Mesendoderm (in vitro differentiated cells): ENCODE measurements around the gene NAXD.
"Not testable (repeated sequence)": the region's sequence is repeated elsewhere in the genome, so short reads cannot be mapped to it uniquely, and the experiment has no call there.

Source experiments
- DNase-seq: peaks from one replicate; pipeline ENCODE4 v3.0.0; 2013
- H2AK5ac ChIP-seq: 2 replicates; pipeline ENCODE4 v1.6.1; 2013; ENCODE audit warnings: low read length, inconsistent platforms
- H2BK120ac ChIP-seq: 2 replicates; pipeline ENCODE4 v1.6.1; 2013; ENCODE audit warnings: low read depth, mild to moderate bottlenecking, low read length, moderate library complexity, mixed read lengths
- H2BK15ac ChIP-seq: replicated peaks from 2 replicates; pipeline ENCODE4 v1.6.1; 2013; ENCODE audit warnings: low read depth, mild to moderate bottlenecking, moderate library complexity
- H2BK5ac ChIP-seq: 2 replicates; pipeline ENCODE4 v1.6.1; 2013; ENCODE audit warnings: low read length, inconsistent platforms
- H3K18ac ChIP-seq: 2 replicates; pipeline ENCODE4 v1.6.1; 2013; ENCODE audit warnings: mild to moderate bottlenecking, low read length, mixed read lengths
- H3K23ac ChIP-seq: one replicate; pipeline ENCODE4 v1.6.1; 2013; ENCODE audit warnings: low read length
- H3K27ac ChIP-seq: 2 replicates; pipeline ENCODE4 v1.5.1; 2013; ENCODE audit warnings: low read depth, mild to moderate bottlenecking, inconsistent platforms, low read length, moderate library complexity
- H3K27me3 ChIP-seq: 2 replicates; pipeline ENCODE4 v1.6.1; 2013; ENCODE audit warnings: low read length, control low read depth, mild to moderate bottlenecking, inconsistent platforms; ENCODE audit not compliant: insufficient read depth, poor library complexity
- H3K36me3 ChIP-seq: 2 replicates; pipeline ENCODE4 v1.6.1; 2013; ENCODE audit warnings: low read length, inconsistent platforms; ENCODE audit not compliant: control insufficient read depth, insufficient read depth
- H3K4ac ChIP-seq: one replicate; pipeline ENCODE4 v1.6.1; 2013; ENCODE audit warnings: low read depth, mild to moderate bottlenecking, low read length, moderate library complexity
- H3K4me1 ChIP-seq: 2 replicates; pipeline ENCODE4 v1.6.1; 2013; ENCODE audit warnings: low read depth, low read length, inconsistent platforms; ENCODE audit not compliant: control insufficient read depth
- H3K4me2 ChIP-seq: 2 replicates; pipeline ENCODE4 v1.6.1; 2013; ENCODE audit warnings: low read length
- H3K4me3 ChIP-seq: 2 replicates; pipeline ENCODE4 v1.5.1; 2013; ENCODE audit warnings: mild to moderate bottlenecking, low read length
- H3K56ac ChIP-seq: one replicate; pipeline ENCODE4 v1.6.1; 2013; ENCODE audit warnings: low read length
- H3K79me1 ChIP-seq: 2 replicates; pipeline ENCODE4 v1.6.1; 2013; ENCODE audit warnings: low read length, inconsistent platforms
- H3K79me2 ChIP-seq: 2 replicates; pipeline ENCODE4 v1.6.1; 2013; ENCODE audit warnings: mild to moderate bottlenecking, low read length; ENCODE audit not compliant: control insufficient read depth, insufficient read depth
- H3K9ac ChIP-seq: 2 replicates; pipeline ENCODE4 v1.6.1; 2013; ENCODE audit warnings: low read length, inconsistent platforms
- H4K5ac ChIP-seq: one replicate; pipeline ENCODE4 v1.6.1; 2013; ENCODE audit warnings: low read length
- H4K8ac ChIP-seq: one replicate; pipeline ENCODE4 v1.6.1; 2013; ENCODE audit warnings: low read depth, mild to moderate bottlenecking, control low read depth, low read length, moderate library complexity
- WGBS: extraction: QIAGEN DNeasy Blood & Tissue Kit; methylation state at CpG from one replicate; pipeline ENCODE4 v1.1.7; 2013; ENCODE audit warnings: low lambda C conversion rate, missing lambda C conversion rate; ENCODE audit not compliant: insufficient coverage; ENCODE audit errors: extremely low coverage; 5-methylcytosine and 5-hydroxymethylcytosine counted together

Gene NAXD

GRCh38 chr13:110664673-110665072 is 49.3 kb downstream of the NAXD start:
- no peak overlapping the region for H2BK5ac ChIP-seq
- H3K27ac ChIP-seq: no peak overlapping the region
- no peak overlapping the region for H3K18ac ChIP-seq
- no CpG with 5 or more reads among the region's 11 CpGs for WGBS
- H3K4me3 ChIP-seq: no peak overlapping the region
- no peak overlapping the region for H4K5ac ChIP-seq
- no peak overlapping the region for H4K8ac ChIP-seq
- peaks cover 7% of the 10 kb centered on the region for H3K36me3 ChIP-seq
- H3K9ac ChIP-seq: no peak overlapping the region
- no peak overlapping the region for H2AK5ac ChIP-seq
- H3K4me1 ChIP-seq: no peaks in the 10 kb centered on the region
- no peaks in the 10 kb centered on the region for H3K79me2 ChIP-seq
- H3K23ac ChIP-seq: no peak overlapping the region
- H3K56ac ChIP-seq: no peak overlapping the region
- no peak overlapping the region for H2BK120ac ChIP-seq
- H2BK15ac ChIP-seq: no peak overlapping the region
- no peak overlapping the region for H3K4ac ChIP-seq
- H3K4me2 ChIP-seq: no peak overlapping the region
- no peak for DNase-seq
- H3K27me3 ChIP-seq: no peaks in the 10 kb centered on the region
- no peaks in the 10 kb centered on the region for H3K79me1 ChIP-seq

- no peak for DNase-seq
These were observed 50.3 kb downstream of the NAXD start for GRCh38 chr13:110665491-110666254.

GRCh38 chr13:110666255-110666533 is 50.8 kb downstream of the NAXD start:
- no peaks in the 10 kb centered on the region for H3K4me1 ChIP-seq
- H3K27me3 ChIP-seq: no peaks in the 10 kb centered on the region
- H3K9ac ChIP-seq: no peak overlapping the region
- H3K4ac ChIP-seq: no peak overlapping the region
- no peak for DNase-seq
- H2BK15ac ChIP-seq: no peak overlapping the region
- H3K27ac ChIP-seq: no peak overlapping the region
- H3K4me3 ChIP-seq: no peak overlapping the region
- no peak overlapping the region for H3K4me2 ChIP-seq
- no peak overlapping the region for H4K8ac ChIP-seq
- H4K5ac ChIP-seq: no peak overlapping the region
- no peaks in the 10 kb centered on the region for H3K79me1 ChIP-seq
- H3K56ac ChIP-seq: no peak overlapping the region
- H3K79me2 ChIP-seq: no peaks in the 10 kb centered on the region
- no peak overlapping the region for H2AK5ac ChIP-seq
- no CpG with 5 or more reads among the region's 8 CpGs for WGBS
- H3K18ac ChIP-seq: no peak overlapping the region
- H2BK5ac ChIP-seq: no peak overlapping the region
- H2BK120ac ChIP-seq: no peak overlapping the region
- H3K36me3 ChIP-seq: peaks cover 7% of the 10 kb centered on the region
- H3K23ac ChIP-seq: no peak overlapping the region

More at GRCh38 chr13:110665491-110666254, 50.3 kb downstream of the NAXD start:
- no peak overlapping the region for H3K4me3 ChIP-seq
- H3K79me1 ChIP-seq: no peaks in the 10 kb centered on the region
- H3K18ac ChIP-seq: no peak overlapping the region
- H3K4me2 ChIP-seq: no peak overlapping the region
- H3K27ac ChIP-seq: no peak overlapping the region
- H3K36me3 ChIP-seq: peaks cover 7% of the 10 kb centered on the region
- H2BK15ac ChIP-seq: no peak overlapping the region
- H3K9ac ChIP-seq: no peak overlapping the region
- no peak overlapping the region for H3K23ac ChIP-seq
- no peaks in the 10 kb centered on the region for H3K79me2 ChIP-seq
- no CpG with 5 or more reads among the region's 23 CpGs for WGBS
- no peak overlapping the region for H4K5ac ChIP-seq
- no peak overlapping the region for H2BK5ac ChIP-seq
- no peaks in the 10 kb centered on the region for H3K4me1 ChIP-seq
- H2BK120ac ChIP-seq: no peak overlapping the region
- no peaks in the 10 kb centered on the region for H3K27me3 ChIP-seq
- no peak overlapping the region for H2AK5ac ChIP-seq
- no peak overlapping the region for H3K56ac ChIP-seq
- no peak overlapping the region for H3K4ac ChIP-seq
- H4K8ac ChIP-seq: no peak overlapping the region

GRCh38 chr13:110669036-110669435 is 53.7 kb downstream of the NAXD start:
- Histone ChIP-seq H3K4me3 (peak overlapping the region; percentile 8), H3K4ac (no peak overlapping the region), H3K23ac (no peak overlapping the region), H3K79me2 (no peaks in the 10 kb centered on the region), H3K79me1 (no peaks in the 10 kb centered on the region), H2BK5ac (no peak overlapping the region), H4K5ac (no peak overlapping the region), H3K18ac (no peak overlapping the region), H3K9ac (no peak overlapping the region), H2BK120ac (no peak overlapping the region), H3K56ac (no peak overlapping the region), H3K4me2 (no peak overlapping the region), H4K8ac (no peak overlapping the region), H3K4me1 (no peaks in the 10 kb centered on the region), H3K27me3 (no peaks in the 10 kb centered on the region), H2BK15ac (no peak overlapping the region), H3K27ac (no peak overlapping the region), H3K36me3 (peaks cover 7% of the 10 kb centered on the region), H2AK5ac (no peak overlapping the region)
- DNase-seq: no peak
- WGBS: no CpG with 5 or more reads among the region's 9 CpGs

DNA sequence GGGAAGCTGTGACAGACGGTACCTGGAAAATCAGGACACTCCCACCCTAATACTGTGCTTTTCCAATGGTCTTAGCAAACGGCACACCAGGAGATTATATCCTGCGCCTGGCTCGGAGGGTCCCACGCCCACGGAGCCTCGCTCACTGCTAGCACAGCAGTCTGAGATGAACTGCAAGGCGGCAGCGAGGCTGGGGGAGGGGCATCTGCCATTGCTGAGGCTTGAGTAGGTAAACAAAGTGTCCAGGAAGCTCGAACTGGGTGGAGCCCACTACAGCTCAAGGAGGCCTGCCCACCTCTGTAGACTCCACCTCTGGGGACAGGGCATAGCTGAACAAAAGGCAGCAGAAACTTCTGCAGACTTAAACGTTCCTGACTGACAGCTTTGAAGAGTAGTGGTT is 54.5 kb downstream of the NAXD start:
- H3K27ac ChIP-seq: not testable (repeated sequence)

More for the DNA sequence above, 54.5 kb downstream of the NAXD start:
- H3K79me2 ChIP-seq, H3K9ac ChIP-seq, H4K5ac ChIP-seq, H3K27me3 ChIP-seq, H3K4me1 ChIP-seq, H3K18ac ChIP-seq, H3K23ac ChIP-seq, H4K8ac ChIP-seq, H2BK120ac ChIP-seq, H3K4ac ChIP-seq, H3K79me1 ChIP-seq, H3K56ac ChIP-seq, H3K4me2 ChIP-seq, H2BK15ac ChIP-seq, H3K4me3 ChIP-seq, DNase-seq, H3K36me3 ChIP-seq, H2BK5ac ChIP-seq, H2AK5ac ChIP-seq: not testable (repeated sequence)
- WGBS: no CpG with 5 or more reads among the region's 11 CpGs
